ENCODE results near the gene GPR176.

DNA sequence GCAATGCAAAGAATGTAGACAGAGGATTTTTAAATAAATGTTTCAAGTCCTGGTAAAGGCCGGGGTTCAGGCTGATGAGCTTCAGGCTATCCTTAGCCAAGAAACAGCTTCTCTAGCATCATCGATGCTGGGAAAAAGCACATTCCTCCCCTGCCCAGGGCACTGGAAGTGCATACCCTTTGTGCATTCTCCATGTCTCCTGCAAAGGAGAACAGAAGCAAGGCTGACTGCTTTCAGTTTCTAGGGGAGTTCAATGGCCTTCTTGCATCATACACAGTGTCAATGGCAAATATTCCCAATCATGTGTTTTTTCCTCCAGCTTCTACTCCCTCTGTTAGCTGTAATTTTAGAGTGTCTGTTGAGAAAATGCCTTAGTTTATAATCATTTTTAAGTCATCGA, 59.9 kb downstream of the GPR176 start:
- TF ChIP-seq CTCF (IDR thresholded peaks at IDR 0.05; ENCODE audit: poor library complexity, severe bottlenecking) (no peak), EP300 (conservative IDR thresholded peaks at IDR 0.05; ENCODE audit: poor library complexity, severe bottlenecking) (no peak), EZH2 (IDR thresholded peaks at IDR 0.05; ENCODE audit: borderline replicate concordance, insufficient read depth, low read length, poor library complexity, severe bottlenecking) (no peak), TAF1 (IDR thresholded peaks at IDR 0.05; ENCODE audit: low read depth) (no peak), POLR2AphosphoS5 (IDR thresholded peaks at IDR 0.05) (no peak), RAD21 (conservative IDR thresholded peaks at IDR 0.05) (no peak), MXI1 (conservative IDR thresholded peaks at IDR 0.05; ENCODE audit: poor library complexity, severe bottlenecking) (no peak), SMC3 (conservative IDR thresholded peaks at IDR 0.05; ENCODE audit: poor library complexity) (no peak)
- TF ChIP-seq, protein P1, sequence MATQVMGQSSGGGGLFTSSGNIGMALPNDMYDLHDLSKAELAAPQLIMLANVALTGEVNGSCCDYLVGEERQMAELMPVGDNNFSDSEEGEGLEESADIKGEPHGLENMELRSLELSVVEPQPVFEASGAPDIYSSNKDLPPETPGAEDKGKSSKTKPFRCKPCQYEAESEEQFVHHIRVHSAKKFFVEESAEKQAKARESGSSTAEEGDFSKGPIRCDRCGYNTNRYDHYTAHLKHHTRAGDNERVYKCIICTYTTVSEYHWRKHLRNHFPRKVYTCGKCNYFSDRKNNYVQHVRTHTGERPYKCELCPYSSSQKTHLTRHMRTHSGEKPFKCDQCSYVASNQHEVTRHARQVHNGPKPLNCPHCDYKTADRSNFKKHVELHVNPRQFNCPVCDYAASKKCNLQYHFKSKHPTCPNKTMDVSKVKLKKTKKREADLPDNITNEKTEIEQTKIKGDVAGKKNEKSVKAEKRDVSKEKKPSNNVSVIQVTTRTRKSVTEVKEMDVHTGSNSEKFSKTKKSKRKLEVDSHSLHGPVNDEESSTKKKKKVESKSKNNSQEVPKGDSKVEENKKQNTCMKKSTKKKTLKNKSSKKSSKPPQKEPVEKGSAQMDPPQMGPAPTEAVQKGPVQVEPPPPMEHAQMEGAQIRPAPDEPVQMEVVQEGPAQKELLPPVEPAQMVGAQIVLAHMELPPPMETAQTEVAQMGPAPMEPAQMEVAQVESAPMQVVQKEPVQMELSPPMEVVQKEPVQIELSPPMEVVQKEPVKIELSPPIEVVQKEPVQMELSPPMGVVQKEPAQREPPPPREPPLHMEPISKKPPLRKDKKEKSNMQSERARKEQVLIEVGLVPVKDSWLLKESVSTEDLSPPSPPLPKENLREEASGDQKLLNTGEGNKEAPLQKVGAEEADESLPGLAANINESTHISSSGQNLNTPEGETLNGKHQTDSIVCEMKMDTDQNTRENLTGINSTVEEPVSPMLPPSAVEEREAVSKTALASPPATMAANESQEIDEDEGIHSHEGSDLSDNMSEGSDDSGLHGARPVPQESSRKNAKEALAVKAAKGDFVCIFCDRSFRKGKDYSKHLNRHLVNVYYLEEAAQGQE (IDR thresholded peaks at IDR 0.05; ENCODE audit: borderline replicate concordance) = no peak
